Activated CD8-positive, alpha-beta T cell treated with anti-CD3 and anti-CD28 coated beads, Interleukin-2, amount 10 ng/mL, durations not matched to agents 7 days and 5 days (primary cell): Measurements from ENCODE around the gene SYCP2. TPM values are rescaled to one million over a fixed set of nuclear protein-coding genes. Genes with fewer than 3 reads are reported as not detected.

ENCODE experiments used
- ATAC-seq: fragments of 150-1000 bp; cut with Tn5 transposase; one replicate; pipeline ENCODE4 v1.10.0; 2021; ENCODE audit warnings: moderate library complexity
- CTCF ChIA-PET: fragments of 350-600 bp; sonication (Branson Sonifier 250); formaldehyde crosslinking; loops from one replicate; lab custom pipeline; 2021; ENCODE audit warnings: antibody characterized with exemption; lab: Charles Lee
- POLR2A ChIA-PET: fragments of 350-600 bp; sonication (Branson Sonifier 250); formaldehyde crosslinking; loops from one replicate; lab custom pipeline; 2021; ENCODE audit warnings: antibody characterized with exemption; lab: Charles Lee
- DNase-seq: peaks from one replicate; pipeline ENCODE4 v3.0.0-alpha.2; 2020
- H3K27ac Mint-ChIP-seq: one replicate; pipeline ENCODE4 v1.8.0; 2021; ENCODE audit warnings: mild to moderate bottlenecking, mixed read lengths
- H3K27me3 Mint-ChIP-seq: one replicate; pipeline ENCODE4 v1.8.0; 2021; ENCODE audit warnings: low read depth, mixed read lengths
- H3K36me3 Mint-ChIP-seq: one replicate; pipeline ENCODE4 v1.8.0; 2021; ENCODE audit warnings: low read depth, mixed read lengths
- H3K4me1 Mint-ChIP-seq: one replicate; pipeline ENCODE4 v1.8.0; 2021; ENCODE audit warnings: low read depth, mixed read lengths
- H3K4me3 Mint-ChIP-seq: one replicate; pipeline ENCODE4 v1.8.0; 2021; ENCODE audit warnings: mild to moderate bottlenecking, mixed read lengths
- H3K9me3 Mint-ChIP-seq: one replicate; pipeline ENCODE4 v1.8.0; 2022; ENCODE audit warnings: mixed read lengths; ENCODE audit not compliant: insufficient read depth
- total RNA-seq, 2 experiments: library from RNA; stranded (reverse); gene quantifications; one replicate each; pipeline ENCODE4 v1.2.3, GENCODE V29; 2021

Gene SYCP2
- total RNA-seq, 2 experiments from 2014 or later: 6.5 to 6.6 TPM

DNA sequence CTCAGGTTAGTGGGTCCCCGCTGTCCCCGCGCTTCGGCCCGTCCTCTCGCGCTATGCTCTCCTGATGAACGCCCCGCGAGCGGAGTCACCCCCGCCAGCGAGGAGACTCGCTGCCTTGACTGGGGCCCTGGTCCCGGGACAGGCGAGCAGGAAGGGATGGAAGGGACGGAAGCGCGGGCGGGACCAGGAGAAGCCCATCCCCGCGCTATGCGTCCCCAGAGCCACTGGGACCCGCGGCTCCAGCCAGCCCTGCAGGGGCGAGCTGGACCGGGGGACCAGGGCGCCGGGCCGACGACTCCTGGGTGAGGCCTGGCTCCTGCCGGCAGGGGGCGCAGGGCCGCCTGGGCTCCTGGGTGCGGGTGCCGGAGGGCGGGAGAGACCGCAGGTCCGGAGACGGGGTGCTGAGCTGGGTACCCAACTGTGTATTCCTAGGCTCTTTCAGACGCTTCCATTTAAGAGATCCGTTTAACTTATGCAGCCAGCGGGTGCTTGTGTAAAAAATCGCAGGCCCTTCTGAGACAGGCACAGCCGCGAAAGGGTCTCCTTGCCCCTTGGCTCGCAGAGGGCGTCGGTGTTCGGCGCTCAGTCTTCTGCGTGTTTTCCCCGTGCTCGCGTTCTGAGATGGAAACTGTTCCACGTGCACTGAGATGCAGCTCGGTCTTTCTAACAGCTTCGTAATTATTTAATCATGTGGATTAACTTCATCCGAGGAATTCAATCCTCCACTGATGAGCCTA is 580 bp upstream of the SYCP2 start:
- Mint-ChIP-seq H3K9me3 (no peaks in the 10 kb centered on the region), H3K27ac (peak overlapping the region; percentile 69), H3K36me3 (peaks cover 15% of the 10 kb centered on the region), H3K4me3 (peak overlapping the region; percentile 67), H3K4me1 (peaks cover 25% of the 10 kb centered on the region), H3K27me3 (peaks cover 7% of the 10 kb centered on the region)
- ATAC-seq (peak; percentile 92), DNase-seq (peak; percentile 78)
- ChIA-PET POLR2A (interaction anchor here (0.6 kb wide), 1 partner anchor 667 kb away, joined by 3 read pairs; no protein-coding TSS in a partner anchor), CTCF (interaction anchor here (0.6 to 4.3 kb wide), 14 partner anchors 10 to 468 kb away, joined by 3 to 39 read pairs (median 4); partner anchors contain the start of gene CDH26)

DNA sequence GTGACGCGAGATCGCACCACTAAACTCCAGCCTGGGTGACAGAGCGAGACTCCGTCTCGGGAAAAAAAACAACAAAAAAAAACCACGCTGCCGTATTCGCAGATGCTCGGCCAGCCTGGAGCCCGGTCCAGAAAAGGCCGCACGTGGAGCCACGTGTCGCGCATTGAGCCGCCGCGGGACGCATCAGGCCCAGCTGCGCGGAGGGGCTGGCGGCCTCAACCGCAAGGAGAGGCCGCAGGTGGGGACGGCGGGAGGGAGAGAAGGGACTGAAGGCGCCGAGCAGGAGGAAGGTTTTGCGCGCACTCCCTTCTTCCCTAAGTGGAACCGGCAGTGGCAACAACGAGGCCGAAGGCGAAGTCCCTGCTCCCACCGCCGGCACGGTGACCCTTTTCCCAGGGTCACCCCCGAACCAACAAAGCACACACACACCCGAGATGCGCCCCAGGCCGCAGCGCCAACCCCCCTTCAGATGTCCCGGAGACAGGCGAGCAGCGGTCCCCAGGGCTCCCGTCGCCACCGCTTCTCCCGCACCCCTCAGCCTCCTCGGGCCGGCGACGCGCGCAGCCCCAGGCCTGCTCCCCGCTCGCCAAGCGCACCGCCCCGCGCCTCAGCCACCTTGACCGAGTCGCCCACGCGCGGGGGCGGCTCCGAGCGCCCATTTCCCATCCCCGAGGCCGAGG is 681 bp downstream of the SYCP2 start:
- POLR2A ChIA-PET: no interaction called here
- Mint-ChIP-seq H3K4me1 (peaks cover 13% of the 10 kb centered on the region), H3K4me3 (peak overlapping the region; percentile 57), H3K9me3 (no peaks in the 10 kb centered on the region), H3K36me3 (peaks cover 4% of the 10 kb centered on the region), H3K27me3 (peaks cover 8% of the 10 kb centered on the region), H3K27ac (no peak overlapping the region)
- CTCF ChIA-PET: interaction anchor here (4.3 kb wide), 1 partner anchor 16 kb away, joined by 39 read pairs; no protein-coding TSS in a partner anchor
- ATAC-seq: no peak
- no peak for DNase-seq

DNA sequence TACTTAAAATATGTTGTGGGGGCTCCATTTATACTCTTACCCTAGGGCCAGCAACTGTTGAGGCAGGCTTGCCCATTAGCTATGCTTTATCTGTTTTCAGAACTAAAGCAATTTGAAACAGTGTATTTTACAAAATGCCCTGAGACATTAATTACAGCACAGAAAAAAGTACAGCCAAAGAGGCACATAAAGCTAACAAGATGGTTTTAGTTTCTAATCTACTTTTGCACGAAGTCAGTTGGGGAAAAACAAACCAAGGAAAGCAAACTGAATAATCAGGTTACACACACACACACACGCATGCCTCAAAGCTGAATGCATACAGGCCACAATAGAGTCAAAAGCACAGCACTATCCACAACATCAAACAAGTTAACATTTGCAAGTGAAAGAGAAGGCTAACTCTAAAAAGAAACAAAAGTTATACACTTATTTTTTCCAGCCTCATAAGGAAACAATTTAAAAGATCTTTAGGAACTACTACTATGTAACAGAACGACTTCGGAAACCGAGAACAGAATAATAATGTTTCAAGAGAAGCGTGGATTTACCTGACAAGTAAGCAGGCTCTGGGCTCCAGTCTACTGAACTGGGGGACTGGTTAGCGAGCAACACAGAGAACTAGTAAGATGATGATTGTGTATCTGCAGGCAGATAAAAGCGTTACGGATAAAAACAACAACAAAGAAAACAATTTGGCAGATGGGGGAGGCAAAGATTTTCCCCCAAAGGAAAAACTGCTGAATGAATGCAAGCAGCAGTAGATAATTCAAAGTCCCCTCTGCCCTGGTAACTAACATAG is 1.7 kb downstream of the SYCP2 start:
- Mint-ChIP-seq H3K27ac (peak overlapping the region; percentile 17), H3K36me3 (peaks cover 4% of the 10 kb centered on the region), H3K27me3 (peaks cover 8% of the 10 kb centered on the region), H3K4me3 (peak overlapping the region; percentile 56), H3K4me1 (peaks cover 7% of the 10 kb centered on the region), H3K9me3 (no peaks in the 10 kb centered on the region)
- no peak for DNase-seq
- CTCF ChIA-PET: interaction anchor here (0.7 to 1.5 kb wide), 2 partner anchors 8 to 126 kb away, joined by 4 to 6 read pairs; partner anchors contain the start of genes FAM217B and PPP1R3D
- POLR2A ChIA-PET: interaction anchor here (1.2 kb wide), 1 partner anchor 9 kb away, joined by 6 read pairs; the partner anchor contains the start of genes FAM217B and PPP1R3D
- ATAC-seq: no peak

DNA sequence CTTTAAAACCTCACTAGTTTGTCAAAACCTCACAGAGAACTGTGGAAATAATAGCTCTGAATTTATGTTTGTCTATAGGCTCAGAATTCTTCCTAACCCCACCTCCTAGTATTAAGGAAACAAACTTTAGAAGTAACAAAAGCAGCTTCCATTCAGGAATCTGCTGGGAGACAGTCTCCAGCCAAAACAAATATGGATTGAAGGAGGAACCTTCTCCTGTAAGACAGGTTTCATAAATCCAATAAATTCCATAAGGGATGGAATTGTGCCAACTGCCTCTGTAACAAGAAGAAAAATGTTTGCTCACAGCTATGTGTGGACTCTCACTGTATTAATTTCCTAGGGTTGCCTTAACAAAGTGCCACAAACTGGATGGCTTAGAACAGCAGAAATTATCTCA is 7.5 kb downstream of the SYCP2 start:
- ATAC-seq: no peak
- no peak for DNase-seq
- H3K4me1 Mint-ChIP-seq: no peaks in the 10 kb centered on the region
- POLR2A ChIA-PET: no interaction called here
- no peak overlapping the region for H3K27ac Mint-ChIP-seq
- H3K4me3 Mint-ChIP-seq: no peak overlapping the region
- peaks cover 20% of the 10 kb centered on the region for H3K27me3 Mint-ChIP-seq
- CTCF ChIA-PET: interaction anchor here (1.1 kb wide), 1 partner anchor 14 kb away, joined by 4 read pairs; the partner anchor contains the start of genes FAM217B and PPP1R3D
- H3K36me3 Mint-ChIP-seq: no peaks in the 10 kb centered on the region
- H3K9me3 Mint-ChIP-seq: no peaks in the 10 kb centered on the region

DNA sequence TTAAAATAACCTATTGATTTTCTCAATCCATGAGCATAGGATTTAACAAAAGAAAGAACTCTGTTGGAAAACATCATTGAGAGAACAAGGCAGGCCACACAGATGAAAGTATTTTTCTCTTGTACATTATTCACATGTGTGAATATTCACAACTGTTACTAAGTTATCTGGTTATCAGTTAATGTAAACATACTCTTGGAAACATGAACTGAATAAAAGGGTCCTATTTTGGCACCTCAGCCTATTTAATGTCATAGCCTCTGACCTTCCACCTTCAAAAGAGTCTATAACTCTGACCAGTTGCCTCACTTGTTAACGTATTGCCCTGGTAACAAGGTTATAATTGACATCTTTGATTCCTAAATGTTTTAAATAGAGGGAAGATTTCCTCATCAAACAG is 8.1 kb downstream of the SYCP2 start:
- ChIA-PET CTCF (interaction anchor here (1.0 kb wide), 1 partner anchor 15 kb away, joined by 3 read pairs; the partner anchor contains the start of genes FAM217B and PPP1R3D), POLR2A (no interaction called here)
- DNase-seq (no peak), ATAC-seq (no peak)
- Mint-ChIP-seq H3K4me1 (no peaks in the 10 kb centered on the region), H3K36me3 (no peaks in the 10 kb centered on the region), H3K9me3 (no peaks in the 10 kb centered on the region), H3K4me3 (no peak overlapping the region), H3K27me3 (peaks cover 20% of the 10 kb centered on the region), H3K27ac (no peak overlapping the region)

DNA sequence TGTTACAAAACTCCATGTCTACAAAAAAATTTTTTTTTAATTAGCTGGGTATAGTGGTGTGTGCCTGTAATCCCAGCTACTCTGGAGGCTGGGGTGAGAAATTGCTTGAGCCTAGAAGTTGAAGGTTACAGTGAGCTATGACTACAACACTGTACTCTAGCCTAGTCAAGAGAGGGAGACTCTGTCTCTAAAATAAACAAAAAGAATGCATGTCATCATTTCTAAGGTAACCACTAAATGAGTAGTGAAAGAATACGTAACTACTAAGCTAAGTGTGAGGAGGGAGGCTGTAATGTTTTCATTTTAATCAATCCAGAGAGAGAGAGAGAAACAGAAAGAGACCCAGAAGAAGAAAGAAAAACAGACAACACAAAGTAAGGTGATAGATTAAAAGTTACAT is 9.9 kb downstream of the SYCP2 start:
- ATAC-seq (no peak), DNase-seq (no peak)
- Mint-ChIP-seq H3K4me3 (no peak overlapping the region), H3K27me3 (peaks cover 18% of the 10 kb centered on the region), H3K4me1 (no peaks in the 10 kb centered on the region), H3K36me3 (no peaks in the 10 kb centered on the region), H3K27ac (no peak overlapping the region), H3K9me3 (no peaks in the 10 kb centered on the region)
- ChIA-PET POLR2A (no interaction called here), CTCF (no interaction called here)

DNA sequence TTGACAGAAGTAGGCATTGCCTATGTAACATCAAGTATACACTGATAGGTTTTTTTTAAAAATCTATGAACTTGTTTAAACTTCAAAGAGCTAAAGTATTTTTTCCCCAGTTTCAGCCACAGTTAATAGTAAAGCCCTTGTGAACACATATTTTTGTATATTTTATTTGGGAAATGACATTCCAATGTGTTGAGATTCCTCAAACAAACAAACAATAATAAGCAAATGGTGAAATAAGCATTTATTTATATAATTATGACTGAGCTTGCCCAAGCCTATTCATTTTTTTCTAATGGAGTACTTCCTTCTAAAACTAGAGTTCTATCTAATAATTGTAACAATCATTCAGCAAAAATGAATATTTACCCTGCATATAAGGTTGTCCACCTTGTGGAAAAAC is 12.5 kb downstream of the SYCP2 start:
- CTCF ChIA-PET: interaction anchor here (1.3 kb wide), 1 partner anchor 138 kb away, joined by 3 read pairs; no protein-coding TSS in a partner anchor

DNA sequence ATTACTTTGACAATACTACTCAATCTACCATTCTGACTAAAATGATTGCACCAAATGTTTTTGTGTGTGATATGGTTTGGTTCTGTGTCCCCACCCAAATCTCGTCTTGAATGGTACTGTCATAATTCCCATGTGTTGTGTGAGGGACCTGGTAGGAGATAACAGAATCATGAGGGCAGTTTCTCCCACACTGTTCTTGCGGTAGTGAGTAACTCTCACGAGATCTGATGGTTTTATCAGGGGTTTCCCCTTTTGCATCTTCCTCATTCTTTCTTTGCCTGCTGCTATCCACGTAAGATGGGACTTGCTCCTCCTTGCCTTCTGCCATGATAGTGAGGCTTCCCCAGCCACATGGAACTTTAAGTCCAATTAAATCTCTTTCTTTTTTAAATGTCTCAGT is 20.8 kb downstream of the SYCP2 start:
- Mint-ChIP-seq H3K36me3 (no peaks in the 10 kb centered on the region), H3K27me3 (no peaks in the 10 kb centered on the region), H3K27ac (no peak overlapping the region), H3K9me3 (no peaks in the 10 kb centered on the region), H3K4me3 (no peak overlapping the region), H3K4me1 (no peaks in the 10 kb centered on the region)
- ATAC-seq (no peak), DNase-seq (no peak)
- ChIA-PET POLR2A (no interaction called here), CTCF (interaction anchor here (1.4 kb wide), 1 partner anchor 22 kb away, joined by 5 read pairs; no protein-coding TSS in a partner anchor)

More for the DNA sequence above, 12.5 kb downstream of the SYCP2 start:
- DNase-seq (no peak), ATAC-seq (no peak)
- no peak overlapping the region for H3K27ac Mint-ChIP-seq
- POLR2A ChIA-PET: no interaction called here
- peaks cover 18% of the 10 kb centered on the region for H3K27me3 Mint-ChIP-seq
- H3K4me3 Mint-ChIP-seq: no peak overlapping the region
- no peaks in the 10 kb centered on the region for H3K4me1 Mint-ChIP-seq
- no peaks in the 10 kb centered on the region for H3K36me3 Mint-ChIP-seq
- H3K9me3 Mint-ChIP-seq: no peaks in the 10 kb centered on the region

DNA sequence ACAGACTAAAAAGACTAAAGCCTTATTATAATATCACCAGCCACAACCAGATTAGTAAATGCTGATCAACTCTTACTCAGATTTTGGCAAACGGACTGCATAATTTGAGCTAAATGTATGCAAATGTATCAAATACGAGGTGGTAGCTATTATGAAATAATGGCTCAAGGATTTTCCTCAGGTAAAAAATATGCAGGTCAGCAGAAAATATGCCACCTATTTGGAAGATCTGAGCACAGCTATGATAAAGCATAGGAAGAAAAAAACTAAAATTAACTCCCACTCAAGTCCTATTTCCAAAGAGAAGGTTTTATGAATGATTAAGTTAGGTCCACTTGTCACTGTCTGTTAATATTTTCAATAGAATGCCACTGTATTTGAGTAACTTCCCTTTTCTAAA is 22.4 kb downstream of the SYCP2 start:
- H3K9me3 Mint-ChIP-seq: no peaks in the 10 kb centered on the region
- no peak for DNase-seq

DNA sequence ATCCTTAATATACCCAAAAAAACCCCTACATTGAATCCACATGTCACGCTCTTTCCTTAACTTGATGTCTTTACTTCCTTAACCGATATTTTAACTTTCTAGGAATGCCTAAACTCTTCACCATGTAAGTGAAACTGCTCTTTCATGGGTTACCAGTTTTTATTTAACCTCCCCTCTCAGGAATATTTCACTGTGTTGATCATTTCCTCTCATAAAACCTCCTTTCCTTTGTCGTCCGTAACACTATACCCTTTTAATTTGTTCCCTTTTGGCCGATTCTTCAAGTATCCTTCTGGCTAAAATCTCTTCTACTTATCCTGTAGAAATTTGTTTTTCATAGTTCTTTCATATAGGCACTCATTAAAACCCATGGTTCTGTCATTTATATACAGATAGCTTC is 24.6 kb downstream of the SYCP2 start:
- DNase-seq (no peak), ATAC-seq (no peak)
- no peaks in the 10 kb centered on the region for H3K36me3 Mint-ChIP-seq
- no peaks in the 10 kb centered on the region for H3K4me1 Mint-ChIP-seq
- no peak overlapping the region for H3K27ac Mint-ChIP-seq
- H3K4me3 Mint-ChIP-seq: no peak overlapping the region
- ChIA-PET POLR2A (no interaction called here), CTCF (interaction anchor here (1.4 kb wide), 1 partner anchor 12 kb away, joined by 3 read pairs; no protein-coding TSS in a partner anchor)
- peaks cover 3% of the 10 kb centered on the region for H3K27me3 Mint-ChIP-seq
- H3K9me3 Mint-ChIP-seq: no peaks in the 10 kb centered on the region

More for the DNA sequence above, 22.4 kb downstream of the SYCP2 start:
- no peak for ATAC-seq
- H3K4me1 Mint-ChIP-seq: no peaks in the 10 kb centered on the region
- CTCF ChIA-PET: interaction anchor here (1.3 kb wide), 1 partner anchor 30 kb away, joined by 3 read pairs; no protein-coding TSS in a partner anchor
- no peak overlapping the region for H3K27ac Mint-ChIP-seq
- POLR2A ChIA-PET: no interaction called here
- H3K27me3 Mint-ChIP-seq: peaks cover 3% of the 10 kb centered on the region
- no peak overlapping the region for H3K4me3 Mint-ChIP-seq
- H3K36me3 Mint-ChIP-seq: no peaks in the 10 kb centered on the region

DNA sequence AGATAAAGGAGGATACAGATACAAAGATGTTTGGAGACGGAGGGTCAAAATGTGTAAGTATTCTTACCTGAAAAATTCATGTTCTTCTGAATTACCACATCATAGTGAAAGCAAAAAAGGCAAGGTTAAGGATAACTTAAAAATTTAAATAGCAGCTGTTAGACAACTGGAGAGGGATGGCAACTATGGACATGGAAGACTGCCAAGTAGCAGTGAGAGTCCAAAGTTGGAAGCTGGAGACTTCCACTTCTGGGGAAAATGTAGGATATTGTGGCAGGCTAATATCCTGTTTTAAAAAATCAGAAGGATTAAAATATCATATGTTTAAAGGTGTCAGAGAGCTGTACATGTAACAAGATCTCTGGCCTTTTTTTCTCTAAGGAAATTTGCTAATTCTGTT is 29.8 kb downstream of the SYCP2 start:
- Mint-ChIP-seq H3K36me3 (no peaks in the 10 kb centered on the region), H3K27me3 (peaks cover 6% of the 10 kb centered on the region), H3K4me1 (no peaks in the 10 kb centered on the region), H3K4me3 (no peak overlapping the region), H3K27ac (no peak overlapping the region), H3K9me3 (no peaks in the 10 kb centered on the region)
- CTCF ChIA-PET: no interaction called here
- ATAC-seq (no peak), DNase-seq (no peak)
- POLR2A ChIA-PET: no interaction called here
